ENCODE data around the gene OR10D3. TPM values are rescaled to one million over a fixed set of nuclear protein-coding genes. Genes with fewer than 3 reads are reported as not detected.
"Not testable (repeated sequence)": the region's sequence is repeated elsewhere in the genome, so short reads cannot be mapped to it uniquely, and the experiment has no call there.

The OR10D3 gene
- not detected for polyA plus RNA-seq (2013, experiment 1 of 2)
- not detected for polyA plus RNA-seq (2013, experiment 2 of 2)

- H3K4me1 ChIP-seq (ENCODE audit: insufficient read depth, low read length): no peaks in the 10 kb centered on the region
- no peak within 1 kb of the TSS for H3K4me3 ChIP-seq (ENCODE audit: low read length)
- WGBS: 74% methylated on average over 3 of the region's 3 CpGs
- H3K9me3 ChIP-seq (ENCODE audit: insufficient read depth, low read depth, low read length): no peaks in the 10 kb centered on the region
- H3K36me3 ChIP-seq (ENCODE audit: insufficient read depth, low read length): no peaks in the 10 kb centered on the region
- H3K27me3 ChIP-seq (ENCODE audit: insufficient read depth, low read length): peaks cover 7% of the 10 kb centered on the region
- no peak within 1 kb of the TSS for H3K27ac ChIP-seq (ENCODE audit: low read depth, low read length)
- H3K9ac ChIP-seq (ENCODE audit: low read depth, low read length): no peak within 1 kb of the TSS
Observed at GRCh38 chr11:124183068-124183467, at the start of gene OR10D3. TSS of gene OR10D3 (plus strand) at chr11:124183345. CDS start at chr11:124185270, 1,925 bp downstream.

GRCh38 chr11:124143034-124143433 lies 40.1 kb upstream of the OR10D3 start:
- Histone ChIP-seq H3K27me3 (ENCODE audit: insufficient read depth, low read length) (no peaks in the 10 kb centered on the region), H3K36me3 (ENCODE audit: insufficient read depth, low read length) (peaks cover 3% of the 10 kb centered on the region; the same call in 1 of the 2 replicates), H3K27ac (ENCODE audit: low read depth, low read length) (no peak overlapping the region), H3K4me3 (ENCODE audit: low read length) (no peak overlapping the region), H3K9me3 (ENCODE audit: insufficient read depth, low read depth, low read length) (0 out of 2 replicates have a peak, but pooled peaks cover 5% of the 10 kb centered on the region), H3K9ac (ENCODE audit: low read depth, low read length) (no peak overlapping the region), H3K4me1 (ENCODE audit: insufficient read depth, low read length) (no peaks in the 10 kb centered on the region; the same call in 1 of the 2 replicates)
- 97% methylated on average over 2 of the region's 2 CpGs for WGBS

- Histone ChIP-seq H3K36me3 (ENCODE audit: insufficient read depth, low read length) (peaks cover 3% of the 10 kb centered on the region; the same call in 1 of the 2 replicates), H3K4me1 (ENCODE audit: insufficient read depth, low read length) (no peaks in the 10 kb centered on the region; the same call in 1 of the 2 replicates), H3K27ac (ENCODE audit: low read depth, low read length) (no peak overlapping the region), H3K9ac (ENCODE audit: low read depth, low read length) (no peak overlapping the region), H3K9me3 (ENCODE audit: insufficient read depth, low read depth, low read length) (no peaks in the 10 kb centered on the region), H3K4me3 (ENCODE audit: low read length) (no peak overlapping the region), H3K27me3 (ENCODE audit: insufficient read depth, low read length) (no peaks in the 10 kb centered on the region)
- WGBS: 95% methylated on average over 2 of the region's 2 CpGs
Observed at GRCh38 chr11:124147951-124148350, 35.2 kb upstream of the OR10D3 start.

- Histone ChIP-seq H3K4me3 (ENCODE audit: low read length) (no peak overlapping the region), H3K36me3 (ENCODE audit: insufficient read depth, low read length) (no peaks in the 10 kb centered on the region), H3K27ac (ENCODE audit: low read depth, low read length) (no peak overlapping the region), H3K4me1 (ENCODE audit: insufficient read depth, low read length) (no peaks in the 10 kb centered on the region), H3K9me3 (ENCODE audit: insufficient read depth, low read depth, low read length) (no peaks in the 10 kb centered on the region), H3K27me3 (ENCODE audit: insufficient read depth, low read length) (no peaks in the 10 kb centered on the region), H3K9ac (ENCODE audit: low read depth, low read length) (no peak overlapping the region)
- 85% methylated on average over 5 of the region's 5 CpGs for WGBS
Observed at GRCh38 chr11:124150684-124151083, 32.5 kb upstream of the OR10D3 start.

GRCh38 chr11:124152770-124153407 lies 30.3 kb upstream of the OR10D3 start:
- no peaks in the 10 kb centered on the region for H3K36me3 ChIP-seq (ENCODE audit: insufficient read depth, low read length)
- H3K4me1 ChIP-seq (ENCODE audit: insufficient read depth, low read length): no peaks in the 10 kb centered on the region
- H3K27ac ChIP-seq (ENCODE audit: low read depth, low read length): no peak overlapping the region
- no peaks in the 10 kb centered on the region for H3K9me3 ChIP-seq (ENCODE audit: insufficient read depth, low read depth, low read length)
- 97% methylated on average over 3 of the region's 3 CpGs for WGBS
- H3K27me3 ChIP-seq (ENCODE audit: insufficient read depth, low read length): no peaks in the 10 kb centered on the region
- no peak overlapping the region for H3K9ac ChIP-seq (ENCODE audit: low read depth, low read length)
- H3K4me3 ChIP-seq (ENCODE audit: low read length): no peak overlapping the region

- 100% methylated on average over 1 of the region's 2 CpGs for WGBS
- Histone ChIP-seq H3K27ac (ENCODE audit: low read depth, low read length) (no peak overlapping the region), H3K9me3 (ENCODE audit: insufficient read depth, low read depth, low read length) (no peaks in the 10 kb centered on the region), H3K36me3 (ENCODE audit: insufficient read depth, low read length) (no peaks in the 10 kb centered on the region), H3K27me3 (ENCODE audit: insufficient read depth, low read length) (no peaks in the 10 kb centered on the region), H3K4me1 (ENCODE audit: insufficient read depth, low read length) (no peaks in the 10 kb centered on the region), H3K4me3 (ENCODE audit: low read length) (no peak overlapping the region), H3K9ac (ENCODE audit: low read depth, low read length) (no peak overlapping the region)
Observed at GRCh38 chr11:124153821-124154220, 29.3 kb upstream of the OR10D3 start.

GRCh38 chr11:124159481-124159880 lies 23.7 kb upstream of the OR10D3 start:
- Histone ChIP-seq H3K9me3 (ENCODE audit: insufficient read depth, low read depth, low read length) (no peaks in the 10 kb centered on the region), H3K27ac (ENCODE audit: low read depth, low read length) (no peak overlapping the region), H3K27me3 (ENCODE audit: insufficient read depth, low read length) (peaks cover 5% of the 10 kb centered on the region; the same call in 1 of the 2 replicates), H3K4me3 (ENCODE audit: low read length) (no peak overlapping the region), H3K36me3 (ENCODE audit: insufficient read depth, low read length) (no peaks in the 10 kb centered on the region), H3K9ac (ENCODE audit: low read depth, low read length) (no peak overlapping the region), H3K4me1 (ENCODE audit: insufficient read depth, low read length) (no peaks in the 10 kb centered on the region)

GRCh38 chr11:124160986-124161385 lies 22.2 kb upstream of the OR10D3 start:
- 93% methylated on average over 5 of the region's 5 CpGs for WGBS
- H3K4me1 ChIP-seq (ENCODE audit: insufficient read depth, low read length): no peaks in the 10 kb centered on the region
- H3K9me3 ChIP-seq (ENCODE audit: insufficient read depth, low read depth, low read length): no peaks in the 10 kb centered on the region
- H3K27ac ChIP-seq (ENCODE audit: low read depth, low read length): no peak overlapping the region
- no peaks in the 10 kb centered on the region for H3K36me3 ChIP-seq (ENCODE audit: insufficient read depth, low read length)
- no peak overlapping the region for H3K9ac ChIP-seq (ENCODE audit: low read depth, low read length)
- H3K27me3 ChIP-seq (ENCODE audit: insufficient read depth, low read length): peaks cover 17% of the 10 kb centered on the region
- H3K4me3 ChIP-seq (ENCODE audit: low read length): no peak overlapping the region

- H3K9ac ChIP-seq (ENCODE audit: low read depth, low read length): no peak overlapping the region
- 24% methylated on average over 7 of the region's 7 CpGs for WGBS
- no peak overlapping the region for H3K4me3 ChIP-seq (ENCODE audit: low read length)
- H3K36me3 ChIP-seq (ENCODE audit: insufficient read depth, low read length): no peaks in the 10 kb centered on the region
- H3K9me3 ChIP-seq (ENCODE audit: insufficient read depth, low read depth, low read length): 0 out of 2 replicates have a peak, but pooled peaks cover 2% of the 10 kb centered on the region
- H3K27me3 ChIP-seq (ENCODE audit: insufficient read depth, low read length): peaks cover 56% of the 10 kb centered on the region
- no peak overlapping the region for H3K27ac ChIP-seq (ENCODE audit: low read depth, low read length)
- peaks cover 9% of the 10 kb centered on the region; the same call in 1 of the 2 replicates for H3K4me1 ChIP-seq (ENCODE audit: insufficient read depth, low read length)
Observed at GRCh38 chr11:124167826-124168231, 15.3 kb upstream of the OR10D3 start.

GRCh38 chr11:124168796-124169195 lies 14.3 kb upstream of the OR10D3 start:
- 0 out of 2 replicates have a peak, but pooled peaks cover 2% of the 10 kb centered on the region for H3K9me3 ChIP-seq (ENCODE audit: insufficient read depth, low read depth, low read length)
- H3K4me1 ChIP-seq (ENCODE audit: insufficient read depth, low read length): peaks cover 13% of the 10 kb centered on the region; the same call in 1 of the 2 replicates
- H3K27me3 ChIP-seq (ENCODE audit: insufficient read depth, low read length): peaks cover 56% of the 10 kb centered on the region
- no peak overlapping the region for H3K9ac ChIP-seq (ENCODE audit: low read depth, low read length)
- no peak overlapping the region for H3K27ac ChIP-seq (ENCODE audit: low read depth, low read length)
- no peak overlapping the region for H3K4me3 ChIP-seq (ENCODE audit: low read length)
- H3K36me3 ChIP-seq (ENCODE audit: insufficient read depth, low read length): no peaks in the 10 kb centered on the region

- not testable (repeated sequence) for H3K27ac ChIP-seq (ENCODE audit: low read depth, low read length); H3K4me3 ChIP-seq (ENCODE audit: low read length); H3K36me3 ChIP-seq (ENCODE audit: insufficient read depth, low read length); H3K9ac ChIP-seq (ENCODE audit: low read depth, low read length); H3K9me3 ChIP-seq (ENCODE audit: insufficient read depth, low read depth, low read length)
- peaks cover 49% of the 10 kb centered on the region for H3K27me3 ChIP-seq (ENCODE audit: insufficient read depth, low read length)
- 95% methylated on average over 12 of the region's 12 CpGs for WGBS
- peaks cover 22% of the 10 kb centered on the region for H3K4me1 ChIP-seq (ENCODE audit: insufficient read depth, low read length)
Observed at GRCh38 chr11:124170315-124170714, 12.8 kb upstream of the OR10D3 start.
